GM23248 (cell line): ENCODE results near the gene DDIAS.

Source experiments
- EZH2 ChIP-seq: fragments of 200-600 bp; sonication (generic); IDR thresholded peaks from 2 replicates; pipeline ENCODE4 v1.6.1; 2018; ENCODE audit warnings: antibody characterized with exemption, mild to moderate bottlenecking; ENCODE audit not compliant: insufficient read depth, poor library complexity, severe bottlenecking
- EZH2phosphoT487 ChIP-seq: fragments of 200-600 bp; sonication (generic); IDR thresholded peaks from 2 replicates; pipeline ENCODE4 v1.6.1; 2018; ENCODE audit warnings: antibody characterized with exemption, moderate library complexity, mild to moderate bottlenecking, low read depth; ENCODE audit not compliant: insufficient read depth

DNA sequence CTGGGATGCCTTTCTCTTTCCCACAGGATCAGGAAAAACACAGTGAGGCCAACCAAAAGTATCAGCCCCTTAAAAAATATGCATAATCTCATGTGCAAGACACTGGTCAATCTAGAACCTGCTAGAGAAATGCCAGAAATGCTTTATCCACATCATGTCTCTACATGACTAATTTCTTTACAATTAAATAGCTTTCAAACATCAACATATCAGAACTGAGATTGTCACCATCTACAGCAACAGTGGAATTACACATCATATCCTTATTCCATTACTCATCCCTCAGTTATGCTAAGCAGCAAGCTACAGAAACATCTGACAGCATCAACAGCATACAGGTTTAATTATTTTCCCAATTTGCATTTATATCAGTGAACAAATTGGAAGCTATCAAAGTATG is 78.8 kb downstream of the DDIAS start:
- TF ChIP-seq EZH2phosphoT487 (no peak), EZH2 (no peak)
